ENCODE measurements around the gene HELZ.
"Not testable (repeated sequence)": the region's sequence is repeated elsewhere in the genome, so short reads cannot be mapped to it uniquely, and the experiment has no call there.

The HELZ gene

DNA sequence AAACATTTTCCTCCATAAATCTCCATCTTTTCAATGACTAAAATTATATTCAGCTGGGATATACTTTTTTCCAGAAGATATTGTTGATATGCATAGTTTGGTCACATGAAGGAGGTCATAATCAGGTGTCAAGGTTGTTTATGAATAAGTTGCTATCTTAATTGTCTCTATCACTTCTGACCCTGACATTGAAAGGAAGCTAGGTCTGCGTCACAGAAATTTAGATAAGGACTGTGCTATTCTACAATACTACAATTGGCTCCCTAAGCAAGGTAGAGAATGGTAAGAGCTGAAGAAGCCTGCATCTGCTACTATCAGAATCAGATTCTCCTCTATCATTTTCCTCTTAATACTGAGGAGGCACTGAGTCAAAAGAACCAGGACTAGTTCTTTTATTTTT lies 133.2 kb downstream of the HELZ start:
- H3K4me3 ChIP-seq (ENCODE audit: insufficient read depth, low read depth, low read length): no peak overlapping the region
- peaks cover 24% of the 10 kb centered on the region for H3K36me3 ChIP-seq (ENCODE audit: control insufficient read depth, insufficient read depth, low read length)
- H3K27me3 ChIP-seq (ENCODE audit: control insufficient read depth, insufficient read depth, low read length, poor library complexity, severe bottlenecking): no peaks in the 10 kb centered on the region
- no peaks in the 10 kb centered on the region for H3K9me3 ChIP-seq (ENCODE audit: control insufficient read depth, low read length)
- no peak overlapping the region for H3K27ac ChIP-seq (ENCODE audit: insufficient read depth, low read depth, low read length, poor library complexity, severe bottlenecking)
- no peaks in the 10 kb centered on the region for H3K4me1 ChIP-seq (ENCODE audit: control insufficient read depth, insufficient read depth, low read length)
- 80% methylated on average over 1 of the region's 1 CpG; no CpG with 5 or more reads in 1 of the 2 experiments for WGBS, 2 experiments

DNA sequence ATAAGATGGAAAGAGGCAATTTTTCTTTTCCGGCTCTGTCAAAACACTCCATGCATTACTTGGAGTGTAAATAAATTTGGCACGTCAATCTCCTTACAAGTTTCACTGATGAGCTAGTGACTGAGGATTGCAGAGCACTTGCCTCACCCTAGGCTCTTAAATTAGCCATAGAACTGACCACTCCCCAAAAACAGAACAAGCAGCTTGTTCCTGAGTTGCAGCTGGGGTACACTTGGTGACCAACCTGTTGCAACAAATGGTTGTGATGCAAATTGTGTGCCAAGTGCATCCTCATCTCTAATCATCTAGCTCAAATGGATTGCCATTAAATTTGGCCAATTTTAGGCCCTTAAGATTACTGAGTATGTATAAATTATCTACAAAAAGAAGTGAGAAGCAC lies 133.7 kb downstream of the HELZ start:
- Histone ChIP-seq H3K9me3 (ENCODE audit: control insufficient read depth, low read length) (no peaks in the 10 kb centered on the region), H3K4me1 (ENCODE audit: control insufficient read depth, insufficient read depth, low read length) (no peaks in the 10 kb centered on the region), H3K27ac (ENCODE audit: insufficient read depth, low read depth, low read length, poor library complexity, severe bottlenecking) (no peak overlapping the region), H3K36me3 (ENCODE audit: control insufficient read depth, insufficient read depth, low read length) (peaks cover 28% of the 10 kb centered on the region), H3K4me3 (ENCODE audit: insufficient read depth, low read depth, low read length) (no peak overlapping the region), H3K27me3 (ENCODE audit: control insufficient read depth, insufficient read depth, low read length, poor library complexity, severe bottlenecking) (no peaks in the 10 kb centered on the region)
- 98 to 100% methylated on average over 2 of the region's 2 CpGs for WGBS, 2 experiments

DNA sequence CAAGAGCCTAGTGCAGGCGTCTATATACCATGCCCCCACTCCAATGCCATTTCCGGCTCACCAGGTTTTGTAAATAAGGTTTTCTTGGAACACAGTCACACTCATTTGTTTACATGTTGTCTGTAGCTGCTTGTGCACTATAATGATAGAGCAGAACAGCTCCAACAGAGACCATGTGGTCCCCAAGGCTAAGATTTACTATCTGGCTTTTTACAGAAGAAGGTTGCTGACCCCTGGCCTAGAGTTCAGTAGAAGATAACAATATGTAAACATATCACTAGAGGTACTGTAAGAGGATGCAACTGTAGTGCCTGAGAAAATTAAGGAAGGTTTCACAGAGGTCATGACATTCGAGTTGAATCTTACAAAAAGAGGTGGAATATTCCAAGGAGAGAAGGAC lies 134.4 kb downstream of the HELZ start:
- H3K4me1 ChIP-seq (ENCODE audit: control insufficient read depth, insufficient read depth, low read length): no peaks in the 10 kb centered on the region
- H3K36me3 ChIP-seq (ENCODE audit: control insufficient read depth, insufficient read depth, low read length): peaks cover 28% of the 10 kb centered on the region
- H3K9me3 ChIP-seq (ENCODE audit: control insufficient read depth, low read length): no peaks in the 10 kb centered on the region
- WGBS, 2 experiments: 90 to 95% methylated on average over 3 of the region's 3 CpGs
- H3K27me3 ChIP-seq (ENCODE audit: control insufficient read depth, insufficient read depth, low read length, poor library complexity, severe bottlenecking): no peaks in the 10 kb centered on the region
- H3K27ac ChIP-seq (ENCODE audit: insufficient read depth, low read depth, low read length, poor library complexity, severe bottlenecking): no peak overlapping the region
- no peak overlapping the region for H3K4me3 ChIP-seq (ENCODE audit: insufficient read depth, low read depth, low read length)

- Histone ChIP-seq H3K27me3 (ENCODE audit: control insufficient read depth, insufficient read depth, low read length, poor library complexity, severe bottlenecking) (no peaks in the 10 kb centered on the region), H3K27ac (ENCODE audit: insufficient read depth, low read depth, low read length, poor library complexity, severe bottlenecking) (no peak overlapping the region), H3K9me3 (ENCODE audit: control insufficient read depth, low read length) (no peaks in the 10 kb centered on the region), H3K36me3 (ENCODE audit: control insufficient read depth, insufficient read depth, low read length) (peaks cover 28% of the 10 kb centered on the region), H3K4me1 (ENCODE audit: control insufficient read depth, insufficient read depth, low read length) (no peaks in the 10 kb centered on the region), H3K4me3 (ENCODE audit: insufficient read depth, low read depth, low read length) (no peak overlapping the region)
- 90 to 92% methylated on average over 5 of the region's 5 CpGs for WGBS, 2 experiments
Measured at GRCh38 chr17:67109111-67109510, 135.9 kb downstream of the HELZ start.

- no peaks in the 10 kb centered on the region for H3K27me3 ChIP-seq (ENCODE audit: control insufficient read depth, insufficient read depth, low read length, poor library complexity, severe bottlenecking)
- H3K36me3 ChIP-seq (ENCODE audit: control insufficient read depth, insufficient read depth, low read length): peaks cover 28% of the 10 kb centered on the region
- no peak overlapping the region for H3K4me3 ChIP-seq (ENCODE audit: insufficient read depth, low read depth, low read length)
- no peak overlapping the region for H3K27ac ChIP-seq (ENCODE audit: insufficient read depth, low read depth, low read length, poor library complexity, severe bottlenecking)
- 90 to 96% methylated on average over 9 to 13 of the region's 13 CpGs for WGBS, 2 experiments
- no peaks in the 10 kb centered on the region for H3K9me3 ChIP-seq (ENCODE audit: control insufficient read depth, low read length)
- H3K4me1 ChIP-seq (ENCODE audit: control insufficient read depth, insufficient read depth, low read length): no peaks in the 10 kb centered on the region
Measured at GRCh38 chr17:67107811-67108775, 136.9 kb downstream of the HELZ start.

GRCh38 chr17:67107171-67107570 lies 137.8 kb downstream of the HELZ start:
- no peak overlapping the region for H3K27ac ChIP-seq (ENCODE audit: insufficient read depth, low read depth, low read length, poor library complexity, severe bottlenecking)
- H3K36me3 ChIP-seq (ENCODE audit: control insufficient read depth, insufficient read depth, low read length): peaks cover 28% of the 10 kb centered on the region
- no peaks in the 10 kb centered on the region for H3K4me1 ChIP-seq (ENCODE audit: control insufficient read depth, insufficient read depth, low read length)
- 96 to 99% methylated on average over 5 of the region's 5 CpGs for WGBS, 2 experiments
- H3K9me3 ChIP-seq (ENCODE audit: control insufficient read depth, low read length): no peaks in the 10 kb centered on the region
- no peak overlapping the region for H3K4me3 ChIP-seq (ENCODE audit: insufficient read depth, low read depth, low read length)
- H3K27me3 ChIP-seq (ENCODE audit: control insufficient read depth, insufficient read depth, low read length, poor library complexity, severe bottlenecking): no peaks in the 10 kb centered on the region

GRCh38 chr17:67105213-67105612 lies 139.8 kb downstream of the HELZ start:
- Histone ChIP-seq H3K4me1 (ENCODE audit: control insufficient read depth, insufficient read depth, low read length) (no peaks in the 10 kb centered on the region), H3K36me3 (ENCODE audit: control insufficient read depth, insufficient read depth, low read length) (peaks cover 28% of the 10 kb centered on the region), H3K27me3 (ENCODE audit: control insufficient read depth, insufficient read depth, low read length, poor library complexity, severe bottlenecking) (no peaks in the 10 kb centered on the region), H3K4me3 (ENCODE audit: insufficient read depth, low read depth, low read length) (no peak overlapping the region), H3K27ac (ENCODE audit: insufficient read depth, low read depth, low read length, poor library complexity, severe bottlenecking) (no peak overlapping the region), H3K9me3 (ENCODE audit: control insufficient read depth, low read length) (no peaks in the 10 kb centered on the region)

DNA sequence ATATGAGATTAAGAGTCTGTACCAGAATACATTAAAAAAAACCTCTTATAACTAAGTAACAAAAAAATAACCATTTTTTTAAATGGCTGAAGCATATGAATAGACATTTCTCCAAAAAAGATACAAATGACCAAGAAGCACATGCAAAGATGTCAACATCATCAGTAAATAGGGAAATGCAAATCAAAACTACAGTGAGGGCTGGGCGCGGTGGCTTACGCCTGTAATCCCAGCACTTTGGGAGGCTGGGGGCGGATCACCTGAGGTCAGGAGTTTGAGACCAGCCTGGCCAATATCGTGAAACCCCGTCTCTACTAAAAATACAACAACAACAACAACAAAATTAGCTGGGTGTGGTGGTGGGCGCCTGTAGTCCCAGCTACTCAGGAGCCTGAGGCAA lies 140.4 kb downstream of the HELZ start:
- H3K4me3 ChIP-seq (ENCODE audit: insufficient read depth, low read depth, low read length); H3K9me3 ChIP-seq (ENCODE audit: control insufficient read depth, low read length); H3K4me1 ChIP-seq (ENCODE audit: control insufficient read depth, insufficient read depth, low read length); H3K27me3 ChIP-seq (ENCODE audit: control insufficient read depth, insufficient read depth, low read length, poor library complexity, severe bottlenecking); H3K27ac ChIP-seq (ENCODE audit: insufficient read depth, low read depth, low read length, poor library complexity, severe bottlenecking): not testable (repeated sequence)
- H3K36me3 ChIP-seq (ENCODE audit: control insufficient read depth, insufficient read depth, low read length): peaks cover 28% of the 10 kb centered on the region
- WGBS, 2 experiments: 91 to 92% methylated on average over 7 of the region's 7 CpGs

GRCh38 chr17:67098006-67098405 lies 147.0 kb downstream of the HELZ start:
- no peaks in the 10 kb centered on the region for H3K36me3 ChIP-seq (ENCODE audit: control insufficient read depth, insufficient read depth, low read length)
- no peaks in the 10 kb centered on the region for H3K4me1 ChIP-seq (ENCODE audit: control insufficient read depth, insufficient read depth, low read length)
- no peaks in the 10 kb centered on the region for H3K9me3 ChIP-seq (ENCODE audit: control insufficient read depth, low read length)
- 100% methylated on average over 1 of the region's 1 CpG; no CpG with 5 or more reads in 1 of the 2 experiments for WGBS, 2 experiments
- no peak overlapping the region for H3K4me3 ChIP-seq (ENCODE audit: insufficient read depth, low read depth, low read length)
- H3K27ac ChIP-seq (ENCODE audit: insufficient read depth, low read depth, low read length, poor library complexity, severe bottlenecking): no peak overlapping the region
- H3K27me3 ChIP-seq (ENCODE audit: control insufficient read depth, insufficient read depth, low read length, poor library complexity, severe bottlenecking): no peaks in the 10 kb centered on the region

- Histone ChIP-seq H3K36me3 (ENCODE audit: control insufficient read depth, insufficient read depth, low read length) (no peaks in the 10 kb centered on the region), H3K9me3 (ENCODE audit: control insufficient read depth, low read length) (no peaks in the 10 kb centered on the region), H3K4me1 (ENCODE audit: control insufficient read depth, insufficient read depth, low read length) (no peaks in the 10 kb centered on the region), H3K27me3 (ENCODE audit: control insufficient read depth, insufficient read depth, low read length, poor library complexity, severe bottlenecking) (no peaks in the 10 kb centered on the region), H3K27ac (ENCODE audit: insufficient read depth, low read depth, low read length, poor library complexity, severe bottlenecking) (no peak overlapping the region), H3K4me3 (ENCODE audit: insufficient read depth, low read depth, low read length) (no peak overlapping the region)
- WGBS, 2 experiments: 100% methylated on average over 1 of the region's 1 CpG
Measured at GRCh38 chr17:67096609-67097008, 148.4 kb downstream of the HELZ start.
